GM12878 (cell line): ENCODE data around the gene RPS2. TPM values are rescaled to one million over a fixed set of nuclear protein-coding genes. Genes with fewer than 3 reads are reported as not detected.

Source experiments
- ATF7 ChIP-seq: fragments of 450-650 bp; IDR thresholded peaks from 2 replicates; pipeline ENCODE4 v1.6.1; 2016; ENCODE audit warnings: low read depth, mild to moderate bottlenecking
- ESRRA ChIP-seq: IDR thresholded peaks from 2 replicates; pipeline ENCODE4 v1.6.1; 2012; ENCODE audit warnings: mild to moderate bottlenecking, low read length, improper control_type of control experiment
- LARP7 ChIP-seq: fragments of 450-650 bp; IDR thresholded peaks from 2 replicates; pipeline ENCODE4 v1.6.1; 2017; ENCODE audit warnings: mild to moderate bottlenecking
- PAX5 ChIP-seq: IDR thresholded peaks from 2 replicates; pipeline ENCODE4 v1.6.1; 2011; ENCODE audit warnings: low read depth, low read length, borderline replicate concordance
- RAD51 ChIP-seq: fragments of 450-650 bp; IDR thresholded peaks from 2 replicates; pipeline ENCODE4 v1.6.1; 2016; ENCODE audit warnings: moderate library complexity, mild to moderate bottlenecking, inconsistent platforms
- RCOR1 ChIP-seq: conservative IDR thresholded peaks from 2 replicates; pipeline ENCODE4 v1.6.1; 2012; ENCODE audit warnings: low read depth, low read length, improper control_type of control experiment
- SIN3A ChIP-seq: IDR thresholded peaks from 2 replicates; pipeline ENCODE4 v1.6.1; 2012; ENCODE audit warnings: low read depth, low read length, improper control_type of control experiment
- SIX5 ChIP-seq: IDR thresholded peaks from 2 replicates; pipeline ENCODE4 v1.6.1; 2011; ENCODE audit warnings: mild to moderate bottlenecking, low read depth, low read length, moderate library complexity; ENCODE audit not compliant: severe bottlenecking
- SMAD1 ChIP-seq: fragments of 450-650 bp; IDR thresholded peaks from 2 replicates; pipeline ENCODE4 v1.6.1; 2018; ENCODE audit warnings: mild to moderate bottlenecking, low read depth; ENCODE audit not compliant: partially characterized antibody
- ZNF622 ChIP-seq: fragments of 450-650 bp; IDR thresholded peaks from 2 replicates; pipeline ENCODE4 v1.6.1; 2017; ENCODE audit warnings: mild to moderate bottlenecking, inconsistent platforms
- polyA plus RNA-seq, 11 experiments: library from polyadenylated mRNA; depleted of rRNA in 4 of 11; unstranded in 6 of 11; stranded (reverse) in 5 of 11; fragments of >200 nt; fragmentation: Nextera tagmentation in 4 of 11; fragmentation: Illumina TruSeq in 1 of 11; extraction: Ambion mirVana in 4 of 11; extraction: Trizol in 1 of 11; gene quantifications; 1 replicate in 1 of 11; 2 replicates in 10 of 11; pipeline versions ENCODE4 v1.2.1 to v1.2.3, GENCODE V29; 2011 to 2016; ENCODE audit warnings: inconsistent platforms in 2 of 11, missing spikeins in 2 of 11, low read depth in 1 of 11
- total RNA-seq, 4 experiments: library from RNA; depleted of rRNA in 3 of 4; stranded (reverse); fragments of >200 nt in 3 of 4; fragmentation: Illumina TruSeq in 1 of 4; extraction: Trizol in 1 of 4; gene quantifications; 2 replicates each; pipeline versions ENCODE4 v1.2.1 to v1.2.3, GENCODE V29; 2013 to 2021
- TF ChIP-seq, protein P1 (sequence below): IDR thresholded peaks from 2 replicates; pipeline ENCODE4 v1.6.1; 2012; ENCODE audit warnings: mild to moderate bottlenecking, low read depth, low read length
- TF ChIP-seq, protein P2 (sequence below): fragments of 450-650 bp; IDR thresholded peaks from 2 replicates; pipeline ENCODE4 v1.6.1; 2018; ENCODE audit warnings: mild to moderate bottlenecking, low read depth, moderate library complexity; ENCODE audit not compliant: partially characterized antibody
- TF ChIP-seq, protein P3 (sequence below): fragments of 450-650 bp; IDR thresholded peaks from 2 replicates; pipeline ENCODE4 v1.6.1; 2017; ENCODE audit warnings: antibody characterized with exemption, mild to moderate bottlenecking, moderate library complexity
- TF ChIP-seq, protein P4 (sequence below): IDR thresholded peaks from 2 replicates; pipeline ENCODE4 v1.6.1; 2012; ENCODE audit warnings: low read depth, low read length, improper control_type of control experiment
- TF ChIP-seq, protein P5 (sequence below): fragments of 450-650 bp; IDR thresholded peaks from 2 replicates; pipeline ENCODE4 v1.6.1; 2016; ENCODE audit warnings: mild to moderate bottlenecking

RPS2 gene
- total and polyA plus RNA-seq, 10 of the 15 experiments (the other 5 are each of a cell fraction or from before 2014, with no cell fraction given) = 1,295 to 7,121 (median 3,933) TPM

DNA sequence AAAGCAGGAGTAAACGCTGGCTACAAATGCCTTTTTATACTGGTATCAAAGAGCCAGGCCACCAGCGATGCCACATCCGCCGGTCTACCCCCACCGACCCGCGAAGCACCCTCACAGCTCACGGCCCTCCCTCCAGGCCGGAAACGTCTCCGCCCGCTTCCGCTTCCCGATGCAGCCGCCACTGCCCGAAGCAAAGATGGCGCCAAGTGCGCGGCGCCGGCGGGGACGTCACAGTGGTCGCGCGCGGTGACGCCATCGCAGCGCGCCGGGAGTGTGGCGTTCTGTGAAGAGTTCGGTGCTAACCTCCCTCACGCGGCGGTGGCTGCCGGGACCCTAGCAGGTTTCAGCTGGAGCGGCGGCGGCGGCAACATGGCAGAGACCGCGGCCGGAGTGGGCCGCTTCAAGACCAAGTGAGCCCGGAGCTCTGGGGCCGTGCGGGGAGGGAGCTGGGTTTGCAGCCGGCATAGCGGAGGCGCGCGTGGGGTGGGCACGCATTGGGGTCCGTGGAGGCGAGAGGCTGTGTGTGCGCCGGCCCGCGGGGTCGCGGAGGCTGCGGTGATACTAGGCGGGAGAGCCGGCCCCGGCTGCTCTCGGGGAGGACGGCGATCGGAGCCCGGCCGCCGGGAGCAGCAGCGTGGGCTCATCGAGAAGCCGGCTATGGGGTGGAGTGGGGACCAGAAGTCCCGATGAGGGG lies 7.3 kb upstream of the RPS2 start, which contains the start of gene TBL3 (continued):
- TF ChIP-seq SMAD1 = no peak
- TF ChIP-seq RAD51 = no peak
- TF ChIP-seq ATF7 = peak; percentile 32
- no peak for TF ChIP-seq ZNF622
- TF ChIP-seq, protein P1, sequence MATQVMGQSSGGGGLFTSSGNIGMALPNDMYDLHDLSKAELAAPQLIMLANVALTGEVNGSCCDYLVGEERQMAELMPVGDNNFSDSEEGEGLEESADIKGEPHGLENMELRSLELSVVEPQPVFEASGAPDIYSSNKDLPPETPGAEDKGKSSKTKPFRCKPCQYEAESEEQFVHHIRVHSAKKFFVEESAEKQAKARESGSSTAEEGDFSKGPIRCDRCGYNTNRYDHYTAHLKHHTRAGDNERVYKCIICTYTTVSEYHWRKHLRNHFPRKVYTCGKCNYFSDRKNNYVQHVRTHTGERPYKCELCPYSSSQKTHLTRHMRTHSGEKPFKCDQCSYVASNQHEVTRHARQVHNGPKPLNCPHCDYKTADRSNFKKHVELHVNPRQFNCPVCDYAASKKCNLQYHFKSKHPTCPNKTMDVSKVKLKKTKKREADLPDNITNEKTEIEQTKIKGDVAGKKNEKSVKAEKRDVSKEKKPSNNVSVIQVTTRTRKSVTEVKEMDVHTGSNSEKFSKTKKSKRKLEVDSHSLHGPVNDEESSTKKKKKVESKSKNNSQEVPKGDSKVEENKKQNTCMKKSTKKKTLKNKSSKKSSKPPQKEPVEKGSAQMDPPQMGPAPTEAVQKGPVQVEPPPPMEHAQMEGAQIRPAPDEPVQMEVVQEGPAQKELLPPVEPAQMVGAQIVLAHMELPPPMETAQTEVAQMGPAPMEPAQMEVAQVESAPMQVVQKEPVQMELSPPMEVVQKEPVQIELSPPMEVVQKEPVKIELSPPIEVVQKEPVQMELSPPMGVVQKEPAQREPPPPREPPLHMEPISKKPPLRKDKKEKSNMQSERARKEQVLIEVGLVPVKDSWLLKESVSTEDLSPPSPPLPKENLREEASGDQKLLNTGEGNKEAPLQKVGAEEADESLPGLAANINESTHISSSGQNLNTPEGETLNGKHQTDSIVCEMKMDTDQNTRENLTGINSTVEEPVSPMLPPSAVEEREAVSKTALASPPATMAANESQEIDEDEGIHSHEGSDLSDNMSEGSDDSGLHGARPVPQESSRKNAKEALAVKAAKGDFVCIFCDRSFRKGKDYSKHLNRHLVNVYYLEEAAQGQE = no peak
- TF ChIP-seq, protein P2, sequence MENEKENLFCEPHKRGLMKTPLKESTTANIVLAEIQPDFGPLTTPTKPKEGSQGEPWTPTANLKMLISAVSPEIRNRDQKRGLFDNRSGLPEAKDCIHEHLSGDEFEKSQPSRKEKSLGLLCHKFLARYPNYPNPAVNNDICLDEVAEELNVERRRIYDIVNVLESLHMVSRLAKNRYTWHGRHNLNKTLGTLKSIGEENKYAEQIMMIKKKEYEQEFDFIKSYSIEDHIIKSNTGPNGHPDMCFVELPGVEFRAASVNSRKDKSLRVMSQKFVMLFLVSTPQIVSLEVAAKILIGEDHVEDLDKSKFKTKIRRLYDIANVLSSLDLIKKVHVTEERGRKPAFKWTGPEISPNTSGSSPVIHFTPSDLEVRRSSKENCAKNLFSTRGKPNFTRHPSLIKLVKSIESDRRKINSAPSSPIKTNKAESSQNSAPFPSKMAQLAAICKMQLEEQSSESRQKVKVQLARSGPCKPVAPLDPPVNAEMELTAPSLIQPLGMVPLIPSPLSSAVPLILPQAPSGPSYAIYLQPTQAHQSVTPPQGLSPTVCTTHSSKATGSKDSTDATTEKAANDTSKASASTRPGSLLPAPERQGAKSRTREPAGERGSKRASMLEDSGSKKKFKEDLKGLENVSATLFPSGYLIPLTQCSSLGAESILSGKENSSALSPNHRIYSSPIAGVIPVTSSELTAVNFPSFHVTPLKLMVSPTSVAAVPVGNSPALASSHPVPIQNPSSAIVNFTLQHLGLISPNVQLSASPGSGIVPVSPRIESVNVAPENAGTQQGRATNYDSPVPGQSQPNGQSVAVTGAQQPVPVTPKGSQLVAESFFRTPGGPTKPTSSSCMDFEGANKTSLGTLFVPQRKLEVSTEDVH = peak; percentile 85
- TF ChIP-seq RCOR1 = peak; percentile 85; the same call in 1 of the 2 replicates
- TF ChIP-seq LARP7 = peak; percentile 30; the same call in 1 of the 2 replicates
- TF ChIP-seq, protein P3, sequence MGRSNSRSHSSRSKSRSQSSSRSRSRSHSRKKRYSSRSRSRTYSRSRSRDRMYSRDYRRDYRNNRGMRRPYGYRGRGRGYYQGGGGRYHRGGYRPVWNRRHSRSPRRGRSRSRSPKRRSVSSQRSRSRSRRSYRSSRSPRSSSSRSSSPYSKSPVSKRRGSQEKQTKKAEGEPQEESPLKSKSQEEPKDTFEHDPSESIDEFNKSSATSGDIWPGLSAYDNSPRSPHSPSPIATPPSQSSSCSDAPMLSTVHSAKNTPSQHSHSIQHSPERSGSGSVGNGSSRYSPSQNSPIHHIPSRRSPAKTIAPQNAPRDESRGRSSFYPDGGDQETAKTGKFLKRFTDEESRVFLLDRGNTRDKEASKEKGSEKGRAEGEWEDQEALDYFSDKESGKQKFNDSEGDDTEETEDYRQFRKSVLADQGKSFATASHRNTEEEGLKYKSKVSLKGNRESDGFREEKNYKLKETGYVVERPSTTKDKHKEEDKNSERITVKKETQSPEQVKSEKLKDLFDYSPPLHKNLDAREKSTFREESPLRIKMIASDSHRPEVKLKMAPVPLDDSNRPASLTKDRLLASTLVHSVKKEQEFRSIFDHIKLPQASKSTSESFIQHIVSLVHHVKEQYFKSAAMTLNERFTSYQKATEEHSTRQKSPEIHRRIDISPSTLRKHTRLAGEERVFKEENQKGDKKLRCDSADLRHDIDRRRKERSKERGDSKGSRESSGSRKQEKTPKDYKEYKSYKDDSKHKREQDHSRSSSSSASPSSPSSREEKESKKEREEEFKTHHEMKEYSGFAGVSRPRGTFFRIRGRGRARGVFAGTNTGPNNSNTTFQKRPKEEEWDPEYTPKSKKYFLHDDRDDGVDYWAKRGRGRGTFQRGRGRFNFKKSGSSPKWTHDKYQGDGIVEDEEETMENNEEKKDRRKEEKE = no peak
- peak; percentile 41; the same call in 1 of the 2 replicates for TF ChIP-seq PAX5
- TF ChIP-seq, protein P4, sequence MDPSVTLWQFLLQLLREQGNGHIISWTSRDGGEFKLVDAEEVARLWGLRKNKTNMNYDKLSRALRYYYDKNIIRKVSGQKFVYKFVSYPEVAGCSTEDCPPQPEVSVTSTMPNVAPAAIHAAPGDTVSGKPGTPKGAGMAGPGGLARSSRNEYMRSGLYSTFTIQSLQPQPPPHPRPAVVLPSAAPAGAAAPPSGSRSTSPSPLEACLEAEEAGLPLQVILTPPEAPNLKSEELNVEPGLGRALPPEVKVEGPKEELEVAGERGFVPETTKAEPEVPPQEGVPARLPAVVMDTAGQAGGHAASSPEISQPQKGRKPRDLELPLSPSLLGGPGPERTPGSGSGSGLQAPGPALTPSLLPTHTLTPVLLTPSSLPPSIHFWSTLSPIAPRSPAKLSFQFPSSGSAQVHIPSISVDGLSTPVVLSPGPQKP = peak; percentile 89
- TF ChIP-seq, protein P5, sequence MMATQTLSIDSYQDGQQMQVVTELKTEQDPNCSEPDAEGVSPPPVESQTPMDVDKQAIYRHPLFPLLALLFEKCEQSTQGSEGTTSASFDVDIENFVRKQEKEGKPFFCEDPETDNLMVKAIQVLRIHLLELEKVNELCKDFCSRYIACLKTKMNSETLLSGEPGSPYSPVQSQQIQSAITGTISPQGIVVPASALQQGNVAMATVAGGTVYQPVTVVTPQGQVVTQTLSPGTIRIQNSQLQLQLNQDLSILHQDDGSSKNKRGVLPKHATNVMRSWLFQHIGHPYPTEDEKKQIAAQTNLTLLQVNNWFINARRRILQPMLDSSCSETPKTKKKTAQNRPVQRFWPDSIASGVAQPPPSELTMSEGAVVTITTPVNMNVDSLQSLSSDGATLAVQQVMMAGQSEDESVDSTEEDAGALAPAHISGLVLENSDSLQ = peak; percentile 50
- TF ChIP-seq ESRRA = peak; percentile 91
- peak; percentile 92 for TF ChIP-seq SIX5
- TF ChIP-seq SIN3A = peak; percentile 97
